Smooth muscle cell (in vitro differentiated cells): ENCODE data around the gene CCDC24. TPM values are rescaled to one million over a fixed set of nuclear protein-coding genes. Genes with fewer than 3 reads are reported as not detected.

Experiments used
- DNase-seq: peaks from one replicate; lab custom pipeline; 2025; ENCODE audit not compliant: unreplicated experiment; lab: John Stamatoyannopoulos, UW
- H2AFZ ChIP-seq: fragments of 200-600 bp; sonication (generic); 2 replicates; pipeline ENCODE4 v1.6.0; 2016; ENCODE audit warnings: antibody characterized with exemption, low read depth, mild to moderate bottlenecking
- H3F3A ChIP-seq: fragments of 200-600 bp; sonication (generic); 2 replicates; pipeline ENCODE4 v1.6.0; 2017; ENCODE audit warnings: antibody characterized with exemption, low read depth
- H3K27ac ChIP-seq: fragments of 200-600 bp; sonication (generic); 2 replicates; pipeline ENCODE4 v1.5.1; 2016; ENCODE audit warnings: low read depth, mild to moderate bottlenecking
- H3K27me3 ChIP-seq: fragments of 200-600 bp; sonication (generic); 2 replicates; pipeline ENCODE4 v1.6.1; 2016; ENCODE audit warnings: low read depth, mild to moderate bottlenecking
- H3K36me3 ChIP-seq: fragments of 200-600 bp; sonication (generic); 2 replicates; pipeline ENCODE4 v1.5.1; 2016; ENCODE audit warnings: low read depth
- H3K4me1 ChIP-seq: fragments of 200-600 bp; sonication (generic); 2 replicates; pipeline ENCODE4 v1.5.1; 2016; ENCODE audit warnings: low read depth
- H3K4me2 ChIP-seq: fragments of 200-600 bp; sonication (generic); 2 replicates; pipeline ENCODE4 v1.6.0; 2016; ENCODE audit warnings: mild to moderate bottlenecking
- H3K4me3 ChIP-seq: fragments of 200-600 bp; sonication (generic); 2 replicates; pipeline ENCODE4 v1.5.1; 2016; ENCODE audit warnings: mild to moderate bottlenecking
- H3K79me2 ChIP-seq: fragments of 200-600 bp; sonication (generic); 2 replicates; pipeline ENCODE4 v1.6.0; 2016; ENCODE audit warnings: low read depth, mild to moderate bottlenecking
- H3K9ac ChIP-seq: fragments of 200-600 bp; sonication (generic); 2 replicates; pipeline ENCODE4 v1.6.0; 2016; ENCODE audit warnings: low read depth
- H3K9me3 ChIP-seq: fragments of 200-600 bp; sonication (generic); replicated peaks from 2 replicates; pipeline ENCODE4 v1.5.1; 2016; ENCODE audit warnings: low read depth
- H4K20me1 ChIP-seq: fragments of 200-600 bp; sonication (generic); 2 replicates; pipeline ENCODE4 v1.6.0; 2016; ENCODE audit warnings: low read depth
- CTCF ChIP-seq: fragments of 200-600 bp; sonication (generic); IDR thresholded peaks from 2 replicates; pipeline ENCODE4 v1.5.1; 2017; ENCODE audit warnings: borderline replicate concordance, mild to moderate bottlenecking, antibody characterized with exemption; ENCODE audit not compliant: insufficient read depth, poor library complexity, severe bottlenecking
- WGBS: methylation state at CpG from one replicate; pipeline ENCODE4 v1.1.7; 2016; ENCODE audit warnings: low lambda C conversion rate; 5-methylcytosine and 5-hydroxymethylcytosine counted together
- polyA plus RNA-seq: library from polyadenylated mRNA; unstranded; fragments of >200 nt; fragmentation: Nextera tagmentation; extraction: Ambion mirVana; gene quantifications from 2 replicates; pipeline ENCODE4 v1.2.1, GENCODE V29; 2016
- total RNA-seq: library from RNA; depleted of rRNA; stranded (reverse); fragments of >200 nt; gene quantifications from 2 replicates; pipeline ENCODE4 v1.2.3, GENCODE V29; 2014

CCDC24 gene
- total and polyA plus RNA-seq, 2 experiments from 2014 or later: 6.5 to 11.4 TPM

GRCh38 chr1:44032170-44032790 lies 40.9 kb downstream of the CCDC24 start:
- no peak for TF ChIP-seq CTCF
- Histone ChIP-seq H2AFZ (peak overlapping the region; percentile 33), H3K9me3 (no peaks in the 10 kb centered on the region), H3K27me3 (no peaks in the 10 kb centered on the region), H3K9ac (no peak overlapping the region), H3F3A (peaks cover 5% of the 10 kb centered on the region), H3K4me2 (peak overlapping the region; percentile 92), H3K4me3 (no peak overlapping the region), H3K36me3 (no peaks in the 10 kb centered on the region), H3K27ac (peak overlapping the region; percentile 73), H4K20me1 (no peaks in the 10 kb centered on the region), H3K79me2 (peaks cover 18% of the 10 kb centered on the region), H3K4me1 (peaks cover 16% of the 10 kb centered on the region)
- 86% methylated on average over 6 of the region's 6 CpGs for WGBS
- DNase-seq: no peak

GRCh38 chr1:44033041-44033575 lies 41.7 kb downstream of the CCDC24 start:
- Histone ChIP-seq H3K4me2 (no peak overlapping the region), H3K27me3 (no peaks in the 10 kb centered on the region), H3K4me1 (peaks cover 16% of the 10 kb centered on the region), H2AFZ (no peak overlapping the region), H3F3A (peaks cover 5% of the 10 kb centered on the region), H3K4me3 (no peak overlapping the region), H3K36me3 (no peaks in the 10 kb centered on the region), H3K27ac (no peak overlapping the region), H4K20me1 (no peaks in the 10 kb centered on the region), H3K9ac (no peak overlapping the region), H3K9me3 (no peaks in the 10 kb centered on the region), H3K79me2 (peaks cover 10% of the 10 kb centered on the region)
- TF ChIP-seq CTCF: no peak
- DNase-seq: no peak
- 94% methylated on average over 8 of the region's 8 CpGs for WGBS

GRCh38 chr1:44033756-44034155 lies 42.4 kb downstream of the CCDC24 start:
- Histone ChIP-seq H3K36me3 (no peaks in the 10 kb centered on the region), H3K4me2 (no peak overlapping the region), H3K27ac (no peak overlapping the region), H3K4me1 (peaks cover 16% of the 10 kb centered on the region), H3K9ac (no peak overlapping the region), H2AFZ (no peak overlapping the region), H4K20me1 (no peaks in the 10 kb centered on the region), H3K27me3 (no peaks in the 10 kb centered on the region), H3F3A (peaks cover 5% of the 10 kb centered on the region), H3K79me2 (peaks cover 4% of the 10 kb centered on the region), H3K9me3 (no peaks in the 10 kb centered on the region), H3K4me3 (no peak overlapping the region)
- WGBS: 59% methylated on average over 6 of the region's 8 CpGs
- no peak for DNase-seq
- TF ChIP-seq CTCF: no peak

GRCh38 chr1:44034423-44034822 lies 43.0 kb downstream of the CCDC24 start:
- Histone ChIP-seq H3K36me3 (no peaks in the 10 kb centered on the region), H3K4me1 (peaks cover 12% of the 10 kb centered on the region), H3K79me2 (no peaks in the 10 kb centered on the region), H3K27me3 (no peaks in the 10 kb centered on the region), H4K20me1 (no peaks in the 10 kb centered on the region), H3K9me3 (no peaks in the 10 kb centered on the region), H3K9ac (no peak overlapping the region), H3K4me3 (no peak overlapping the region), H3F3A (peaks cover 5% of the 10 kb centered on the region), H3K4me2 (no peak overlapping the region), H2AFZ (no peak overlapping the region), H3K27ac (no peak overlapping the region)
- TF ChIP-seq CTCF: no peak
- DNase-seq: no peak
- 98% methylated on average over 4 of the region's 4 CpGs for whole genome bisulfite sequencing
